ENCODE data around the gene TMPRSS3. TPM values are rescaled to one million over a fixed set of nuclear protein-coding genes. Genes with fewer than 3 reads are reported as not detected.
"Not testable (repeated sequence)": the region's sequence is repeated elsewhere in the genome, so short reads cannot be mapped to it uniquely, and the experiment has no call there.

TMPRSS3 gene
- total and polyA plus RNA-seq, 9 donors, result 0.13 to 0.32 (median 0.17) TPM; not detected in 5

- no peaks in the 10 kb centered on the region for H3K9me3 ChIP-seq (replicated peaks; ENCODE audit: control insufficient read depth, low read depth, low read length)
- peaks cover 11% of the 10 kb centered on the region for H3K4me1 ChIP-seq (ENCODE audit: control insufficient read depth, insufficient read depth, low read length)
- no peak overlapping the region for H3K27ac ChIP-seq (ENCODE audit: low read length)
- WGBS (ENCODE audit: insufficient coverage), result 65% methylated on average over 3 of the region's 7 CpGs
- no peak overlapping the region for H3K4me3 ChIP-seq (ENCODE audit: low read length)
- H3K36me3 ChIP-seq (ENCODE audit: control insufficient read depth, insufficient read depth, low read length), result no peaks in the 10 kb centered on the region
- DNase-seq, result no peak
- peaks cover 17% of the 10 kb centered on the region for H3K27me3 ChIP-seq (ENCODE audit: control insufficient read depth, insufficient read depth, low read length)
These were observed 15.5 kb upstream of the TMPRSS3 start for GRCh38 chr21:42411197-42411869.

- no peaks in the 10 kb centered on the region for H3K4me1 ChIP-seq (ENCODE audit: control insufficient read depth, insufficient read depth, low read length)
- no peaks in the 10 kb centered on the region for H3K36me3 ChIP-seq (ENCODE audit: control insufficient read depth, insufficient read depth, low read length)
- DNase-seq, result no peak
- H3K27ac ChIP-seq (ENCODE audit: low read length), result no peak overlapping the region
- peaks cover 14% of the 10 kb centered on the region for H3K27me3 ChIP-seq (ENCODE audit: control insufficient read depth, insufficient read depth, low read length)
- WGBS (ENCODE audit: insufficient coverage), result 70% methylated on average over 5 of the region's 7 CpGs
- no peak overlapping the region for H3K4me3 ChIP-seq (ENCODE audit: low read length)
- no peaks in the 10 kb centered on the region for H3K9me3 ChIP-seq (replicated peaks; ENCODE audit: control insufficient read depth, low read depth, low read length)
These were observed 13.5 kb upstream of the TMPRSS3 start for GRCh38 chr21:42409366-42409765.

DNA sequence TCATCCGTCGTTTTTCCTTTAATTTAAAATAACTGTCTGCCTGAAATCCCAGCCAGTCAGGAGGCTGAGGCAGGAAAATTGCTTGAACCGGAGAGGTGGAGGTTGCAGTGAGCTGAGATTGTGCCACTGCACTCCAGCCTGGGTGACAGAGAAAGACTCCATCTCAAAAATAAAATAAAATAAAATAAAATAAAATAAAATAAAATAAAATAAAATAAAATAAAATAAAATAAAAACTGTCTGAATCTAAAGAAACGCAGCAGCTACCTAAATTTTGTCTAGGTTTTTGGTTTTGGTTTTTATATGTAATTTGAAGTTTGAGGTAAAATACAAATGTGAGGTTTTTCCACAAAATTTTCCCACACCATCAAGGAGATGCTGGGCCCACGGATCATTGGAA lies 12.9 kb upstream of the TMPRSS3 start:
- WGBS (ENCODE audit: insufficient coverage), result no CpG with 5 or more reads among the region's 5 CpGs
- H3K27ac ChIP-seq (ENCODE audit: low read length); H3K36me3 ChIP-seq (ENCODE audit: control insufficient read depth, insufficient read depth, low read length); DNase-seq; H3K4me3 ChIP-seq (ENCODE audit: low read length); H3K4me1 ChIP-seq (ENCODE audit: control insufficient read depth, insufficient read depth, low read length); H3K9me3 ChIP-seq (replicated peaks; ENCODE audit: control insufficient read depth, low read depth, low read length): not testable (repeated sequence)
- H3K27me3 ChIP-seq (ENCODE audit: control insufficient read depth, insufficient read depth, low read length), result peaks cover 14% of the 10 kb centered on the region

DNA sequence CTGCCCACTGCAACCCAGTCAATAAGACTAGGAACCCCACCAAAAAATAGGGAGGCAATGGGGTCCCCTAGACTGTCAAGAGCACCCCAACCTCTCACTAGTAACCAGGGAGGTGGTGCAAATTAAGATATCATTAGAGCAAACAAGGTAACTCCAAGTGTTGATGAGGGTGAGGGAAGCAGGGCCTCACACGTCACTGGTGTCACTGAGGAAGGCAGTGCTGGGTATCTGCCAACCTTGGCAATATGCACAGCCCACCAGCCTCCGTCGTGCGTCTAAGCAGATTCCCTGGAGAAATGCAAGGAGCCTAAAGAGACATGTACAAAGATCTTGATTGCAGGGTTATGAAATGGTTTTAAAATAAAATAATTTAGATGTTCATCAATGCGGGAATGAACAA lies 11.6 kb upstream of the TMPRSS3 start:
- WGBS (ENCODE audit: insufficient coverage), result 56% methylated on average over 1 of the region's 5 CpGs
- Histone ChIP-seq H3K27ac (ENCODE audit: low read length) (no peak overlapping the region), H3K9me3 (replicated peaks; ENCODE audit: control insufficient read depth, low read depth, low read length) (no peaks in the 10 kb centered on the region), H3K4me3 (ENCODE audit: low read length) (no peak overlapping the region), H3K36me3 (ENCODE audit: control insufficient read depth, insufficient read depth, low read length) (no peaks in the 10 kb centered on the region), H3K4me1 (ENCODE audit: control insufficient read depth, insufficient read depth, low read length) (no peaks in the 10 kb centered on the region), H3K27me3 (ENCODE audit: control insufficient read depth, insufficient read depth, low read length) (peaks cover 11% of the 10 kb centered on the region)
- no peak for DNase-seq

DNA sequence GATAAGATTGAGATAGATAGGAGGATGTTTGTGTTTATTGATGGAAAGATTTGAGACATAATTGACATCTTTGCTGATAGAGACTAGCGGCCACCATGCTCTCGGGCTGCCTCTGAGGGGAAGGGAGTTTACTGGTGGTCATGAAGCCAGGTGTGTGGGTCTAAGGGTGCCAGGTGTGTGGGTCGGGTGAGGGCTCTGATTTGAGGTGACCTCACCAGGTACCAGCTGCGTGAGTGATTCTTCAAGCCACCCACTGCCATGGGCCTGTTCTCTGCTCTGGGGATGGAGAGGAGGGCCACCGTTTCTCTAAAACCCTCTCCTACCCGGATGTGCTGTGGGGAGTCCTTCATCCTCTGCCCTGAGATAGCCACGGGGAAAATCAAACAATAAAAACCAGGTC lies 11.0 kb upstream of the TMPRSS3 start:
- Histone ChIP-seq H3K27me3 (ENCODE audit: control insufficient read depth, insufficient read depth, low read length) (peaks cover 5% of the 10 kb centered on the region), H3K27ac (ENCODE audit: low read length) (no peak overlapping the region), H3K9me3 (replicated peaks; ENCODE audit: control insufficient read depth, low read depth, low read length) (no peaks in the 10 kb centered on the region), H3K36me3 (ENCODE audit: control insufficient read depth, insufficient read depth, low read length) (no peaks in the 10 kb centered on the region), H3K4me1 (ENCODE audit: control insufficient read depth, insufficient read depth, low read length) (no peaks in the 10 kb centered on the region), H3K4me3 (ENCODE audit: low read length) (no peak overlapping the region)
- no peak for DNase-seq
- WGBS (ENCODE audit: insufficient coverage), result 88% methylated on average over 2 of the region's 7 CpGs

GRCh38 chr21:42406201-42406621 lies 10.4 kb upstream of the TMPRSS3 start:
- DNase-seq, result no peak
- H3K36me3 ChIP-seq (ENCODE audit: control insufficient read depth, insufficient read depth, low read length), result no peaks in the 10 kb centered on the region
- peaks cover 3% of the 10 kb centered on the region for H3K27me3 ChIP-seq (ENCODE audit: control insufficient read depth, insufficient read depth, low read length)
- H3K9me3 ChIP-seq (replicated peaks; ENCODE audit: control insufficient read depth, low read depth, low read length), result peaks cover 3% of the 10 kb centered on the region
- no peaks in the 10 kb centered on the region for H3K4me1 ChIP-seq (ENCODE audit: control insufficient read depth, insufficient read depth, low read length)
- H3K27ac ChIP-seq (ENCODE audit: low read length), result no peak overlapping the region
- no peak overlapping the region for H3K4me3 ChIP-seq (ENCODE audit: low read length)
- 70% methylated on average over 6 of the region's 10 CpGs for WGBS (ENCODE audit: insufficient coverage)

DNA sequence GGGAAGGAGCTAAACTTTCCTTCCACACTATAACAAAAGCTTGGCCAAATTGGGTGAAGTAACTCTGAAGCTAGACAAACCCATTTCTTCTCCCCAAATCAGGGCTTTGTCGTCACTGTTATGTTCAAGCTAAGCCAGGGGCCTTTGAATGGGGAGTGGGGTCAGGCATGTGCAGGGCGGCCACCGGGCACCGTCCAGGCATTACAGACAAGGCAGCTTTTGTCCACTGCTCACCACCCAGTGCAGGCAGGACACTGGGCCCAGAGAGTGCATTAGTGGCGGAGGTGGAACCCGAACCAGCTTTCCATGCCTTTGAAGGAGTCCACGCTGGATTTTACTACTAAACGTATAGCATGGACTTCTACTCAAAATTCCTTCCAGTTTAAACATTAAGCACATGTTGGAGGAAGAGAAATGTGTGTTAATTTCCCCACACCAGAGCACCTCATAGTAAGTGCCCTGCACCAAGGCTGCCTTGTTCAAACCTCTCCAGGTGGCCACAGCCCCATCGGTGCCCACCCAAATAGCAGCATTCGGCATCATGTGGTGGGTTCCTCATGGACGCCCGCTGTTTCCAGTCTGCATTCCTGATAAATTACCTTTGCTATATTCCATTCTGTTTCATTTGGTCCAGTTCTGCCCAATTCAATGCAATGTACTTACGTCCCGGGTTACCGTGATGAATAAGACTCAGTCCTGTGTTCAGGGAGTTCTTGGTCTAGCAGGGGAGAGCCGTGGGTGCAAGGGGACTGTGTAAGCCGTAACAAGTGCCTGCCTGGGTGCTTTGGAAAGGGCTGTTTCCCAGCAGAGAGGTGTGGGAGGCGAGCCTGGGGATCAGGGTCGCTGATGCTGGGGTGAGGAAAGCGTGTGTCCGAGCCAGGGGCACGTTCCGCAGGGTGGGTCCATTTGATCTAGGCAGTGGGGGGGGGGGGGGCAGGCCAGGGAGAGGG lies 9.5 kb upstream of the TMPRSS3 start:
- H3K27me3 ChIP-seq (ENCODE audit: control insufficient read depth, insufficient read depth, low read length), result peaks cover 3% of the 10 kb centered on the region
- 89% methylated on average over 18 of the region's 23 CpGs for WGBS (ENCODE audit: insufficient coverage)
- H3K4me3 ChIP-seq (ENCODE audit: low read length), result no peak overlapping the region
- no peaks in the 10 kb centered on the region for H3K4me1 ChIP-seq (ENCODE audit: control insufficient read depth, insufficient read depth, low read length)
- no peak for DNase-seq
- H3K27ac ChIP-seq (ENCODE audit: low read length), result no peak overlapping the region
- H3K9me3 ChIP-seq (replicated peaks; ENCODE audit: control insufficient read depth, low read depth, low read length), result peaks cover 3% of the 10 kb centered on the region
- H3K36me3 ChIP-seq (ENCODE audit: control insufficient read depth, insufficient read depth, low read length), result no peaks in the 10 kb centered on the region

- Histone ChIP-seq H3K9me3 (replicated peaks; ENCODE audit: control insufficient read depth, low read depth, low read length) (peaks cover 3% of the 10 kb centered on the region), H3K27me3 (ENCODE audit: control insufficient read depth, insufficient read depth, low read length) (peaks cover 3% of the 10 kb centered on the region), H3K36me3 (ENCODE audit: control insufficient read depth, insufficient read depth, low read length) (no peaks in the 10 kb centered on the region), H3K27ac (ENCODE audit: low read length) (no peak overlapping the region), H3K4me1 (ENCODE audit: control insufficient read depth, insufficient read depth, low read length) (no peaks in the 10 kb centered on the region), H3K4me3 (ENCODE audit: low read length) (no peak overlapping the region)
- 54% methylated on average over 10 of the region's 10 CpGs for WGBS (ENCODE audit: insufficient coverage)
- DNase-seq, result no peak
These were observed 8.7 kb upstream of the TMPRSS3 start for GRCh38 chr21:42404539-42404938.

GRCh38 chr21:42403611-42404231 lies 7.9 kb upstream of the TMPRSS3 start, which contains the start of gene UBASH3A:
UBASH3A (plus strand) TSS chr21:42403902; CDS start chr21:42403946, 44 bp downstream.
- no peaks in the 10 kb centered on the region for H3K36me3 ChIP-seq (ENCODE audit: control insufficient read depth, insufficient read depth, low read length)
- H3K9me3 ChIP-seq (replicated peaks; ENCODE audit: control insufficient read depth, low read depth, low read length), result peaks cover 3% of the 10 kb centered on the region
- 78% methylated on average over 21 of the region's 21 CpGs for whole genome bisulfite sequencing (ENCODE audit: insufficient coverage)
- H3K27me3 ChIP-seq (ENCODE audit: control insufficient read depth, insufficient read depth, low read length), result peaks cover 3% of the 10 kb centered on the region
- H3K4me1 ChIP-seq (ENCODE audit: control insufficient read depth, insufficient read depth, low read length), result no peaks in the 10 kb centered on the region
- no peak for DNase-seq
- no peak within 1 kb of the TSS for H3K27ac ChIP-seq (ENCODE audit: low read length)
- no peak within 1 kb of the TSS for H3K4me3 ChIP-seq (ENCODE audit: low read length)

DNA sequence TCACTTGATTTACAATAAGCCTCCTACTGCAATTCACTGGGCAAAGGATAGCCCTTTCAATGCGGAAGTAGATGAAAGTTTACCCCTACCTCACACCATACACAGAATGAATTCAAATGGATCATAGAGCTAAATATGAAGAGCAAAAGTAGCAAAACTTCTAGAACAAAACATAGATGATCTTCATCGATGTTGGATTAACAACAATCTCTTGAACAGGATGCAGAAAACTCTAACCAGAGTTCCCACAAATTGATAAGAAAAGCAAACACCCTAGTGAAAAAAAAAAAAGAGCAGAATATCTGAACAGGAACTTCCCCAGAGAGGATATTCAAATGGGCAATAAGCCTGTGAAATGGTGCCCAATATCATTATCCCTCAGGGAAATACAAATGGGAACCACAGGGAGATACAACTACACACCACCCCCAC lies 6.0 kb upstream of the TMPRSS3 start:
- Histone ChIP-seq H3K4me3 (ENCODE audit: low read length) (no peak overlapping the region), H3K9me3 (replicated peaks; ENCODE audit: control insufficient read depth, low read depth, low read length) (peaks cover 3% of the 10 kb centered on the region), H3K27ac (ENCODE audit: low read length) (no peak overlapping the region), H3K36me3 (ENCODE audit: control insufficient read depth, insufficient read depth, low read length) (no peaks in the 10 kb centered on the region), H3K4me1 (ENCODE audit: control insufficient read depth, insufficient read depth, low read length) (no peaks in the 10 kb centered on the region), H3K27me3 (ENCODE audit: control insufficient read depth, insufficient read depth, low read length) (no peaks in the 10 kb centered on the region)
- WGBS (ENCODE audit: insufficient coverage), result no CpG with 5 or more reads among the region's 2 CpGs
- no peak for DNase-seq

Data from muscle of leg (tissue), 11 donors.